HG03095 (cell line): ENCODE data around the gene NCOA4.
"Not testable (repeated sequence)": the region's sequence is repeated elsewhere in the genome, so short reads cannot be mapped to it uniquely, and the experiment has no call there.

Experiments used
- ATAC-seq: cut with Tn5 transposase; IDR thresholded peaks from one replicate; pipeline ENCODE4 v1.9.1; 2021; ENCODE audit warnings: moderate library complexity; ENCODE audit not compliant: unreplicated experiment

Gene NCOA4

DNA sequence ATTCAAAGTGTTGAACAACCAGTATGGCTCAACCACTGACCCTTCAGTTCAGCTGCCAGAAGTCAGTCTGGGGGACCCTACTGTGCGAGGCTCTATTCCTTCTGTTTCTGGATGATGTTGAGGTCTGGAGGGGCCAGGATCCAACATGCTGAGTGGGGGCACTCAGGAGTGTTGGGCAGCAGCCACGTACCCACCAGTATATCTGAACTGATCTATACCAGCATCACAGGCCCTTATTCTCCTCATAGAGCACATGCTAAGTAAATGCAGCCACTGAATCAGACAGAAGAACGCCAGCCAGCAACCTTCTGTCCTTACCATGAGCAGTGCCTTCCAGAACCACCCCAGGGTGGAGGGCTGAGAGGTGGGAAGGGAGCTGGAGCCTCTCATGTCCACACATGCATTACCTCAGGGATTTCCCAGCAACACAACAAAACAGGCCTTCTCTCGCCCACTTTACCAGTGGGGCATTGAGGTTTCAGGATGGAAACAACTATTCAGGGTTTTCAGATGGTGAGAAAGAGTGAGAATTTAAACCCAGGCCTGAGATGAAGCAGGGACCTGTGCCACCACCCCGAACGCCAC, 22.5 kb upstream of the NCOA4 start:
- ATAC-seq: no peak

DNA sequence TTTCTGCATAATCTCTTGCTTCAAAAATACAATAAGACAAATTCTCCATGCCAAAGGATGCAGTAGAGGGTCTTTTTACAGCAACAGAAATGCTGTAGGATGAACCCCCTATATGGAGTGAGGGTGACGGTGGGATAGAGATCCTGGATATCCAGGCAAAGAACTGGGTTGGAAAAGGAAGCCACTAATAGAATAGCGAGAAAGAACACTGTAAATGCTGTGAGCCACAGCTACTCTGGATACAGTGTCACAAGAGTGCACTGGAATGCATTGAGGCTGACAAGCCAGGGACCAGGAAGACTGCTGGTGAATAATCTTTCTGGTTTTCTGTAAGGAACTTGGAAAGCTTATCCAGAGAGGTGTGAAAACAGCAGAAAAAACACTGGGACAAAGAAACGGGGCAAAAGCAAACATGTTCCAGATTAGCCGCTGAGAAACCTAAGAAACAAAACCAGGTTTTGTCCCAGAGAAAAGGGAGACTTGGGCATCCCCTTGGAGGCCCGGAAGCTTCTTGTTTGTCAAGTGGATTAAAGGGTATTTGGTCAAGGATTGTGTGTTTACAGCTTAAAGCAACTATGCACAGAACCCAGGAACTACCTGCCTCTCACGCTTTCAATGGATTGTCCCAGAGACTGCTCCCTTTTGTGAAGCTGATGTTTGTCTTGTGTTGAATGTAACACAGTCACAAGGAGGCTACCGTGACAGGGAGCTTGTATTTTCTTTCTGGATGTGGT, 21.8 kb upstream of the NCOA4 start:
- no peak for ATAC-seq

DNA sequence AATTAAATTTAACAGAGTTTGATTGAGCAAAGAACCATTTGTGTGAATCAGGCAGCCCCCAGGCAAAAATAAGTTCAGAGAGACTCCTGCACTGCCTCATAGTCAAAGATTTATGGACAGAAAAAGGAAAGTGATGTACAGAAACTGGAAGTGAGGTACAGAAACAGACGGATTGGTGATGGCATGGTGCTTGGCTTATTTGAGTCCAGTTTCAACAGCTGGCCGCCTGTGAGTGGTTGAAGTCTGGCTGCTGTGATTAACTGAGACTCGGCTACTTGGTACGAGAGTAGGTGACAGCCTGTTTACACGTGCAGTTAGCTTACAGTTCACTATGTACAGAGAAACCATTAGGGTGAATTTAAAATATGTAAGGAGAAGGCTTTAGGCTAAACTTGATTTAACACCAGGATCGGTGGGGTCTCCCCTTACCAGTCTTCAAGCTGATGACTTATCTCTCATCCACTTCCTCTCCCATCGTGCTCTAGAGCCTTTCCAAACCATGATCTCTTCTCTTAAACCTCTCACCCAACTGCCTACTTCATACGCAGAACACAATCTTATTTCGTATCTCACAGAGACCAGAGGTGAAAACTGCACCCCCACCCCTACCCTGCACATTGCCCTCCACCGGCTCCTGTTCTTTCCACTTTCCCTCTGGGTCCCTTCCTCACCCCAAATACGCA, 20.7 kb upstream of the NCOA4 start:
- no peak for ATAC-seq

DNA sequence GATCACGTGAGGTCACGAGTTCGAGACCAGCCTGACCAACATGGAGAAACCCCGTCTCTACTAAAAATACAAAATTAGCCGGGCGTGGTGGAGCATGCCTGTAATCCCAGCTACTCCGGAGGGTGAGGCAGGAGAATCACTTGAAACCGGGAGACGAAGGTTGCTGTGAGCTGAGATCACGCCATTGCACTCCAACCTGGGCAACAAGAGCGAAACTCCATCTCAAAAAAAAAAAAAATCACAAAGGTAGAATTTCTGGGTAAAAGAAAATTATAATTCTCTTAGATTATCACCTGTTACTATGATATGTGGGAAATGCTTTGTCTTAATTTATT, 19.0 kb upstream of the NCOA4 start:
- ATAC-seq: not testable (repeated sequence)

DNA sequence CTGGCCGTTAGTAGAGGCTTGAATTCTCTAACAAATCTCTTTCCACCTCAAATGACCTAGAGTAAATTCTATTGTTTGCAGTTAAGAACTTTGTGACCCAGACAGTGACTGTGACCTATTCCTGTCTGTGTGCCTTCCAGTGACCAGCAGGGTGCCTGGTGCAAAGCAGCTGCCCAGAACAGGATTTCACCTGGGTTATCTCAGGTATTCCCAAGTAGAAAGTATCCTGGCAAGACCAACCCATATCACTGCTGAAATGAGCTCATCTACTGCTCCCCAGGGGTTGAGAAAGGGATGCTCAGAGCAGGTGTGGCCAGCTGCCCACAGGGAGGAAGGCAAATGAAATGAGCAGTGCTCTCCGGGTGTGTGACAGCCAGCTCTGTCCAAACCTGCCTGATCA, 17.7 kb upstream of the NCOA4 start:
- no peak for ATAC-seq

DNA sequence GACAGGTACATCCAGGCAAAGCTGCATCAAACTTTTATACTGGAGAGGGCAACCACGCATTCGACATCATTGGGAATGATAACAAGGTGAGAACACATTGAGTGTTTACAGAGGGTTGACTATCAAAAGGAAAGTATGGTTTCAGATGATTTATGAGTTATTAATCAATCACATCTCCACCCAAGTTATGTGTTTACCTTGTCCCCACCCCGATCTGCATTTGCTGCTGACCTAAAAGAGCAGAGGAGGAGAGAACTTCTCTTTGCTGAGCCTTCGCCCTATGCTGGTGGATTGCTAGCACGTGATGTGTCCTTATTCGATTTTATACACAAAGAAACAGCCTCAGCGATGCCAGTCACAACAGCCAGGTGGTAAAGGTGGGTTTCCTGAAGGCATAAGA, 15.8 kb upstream of the NCOA4 start, which contains the start of gene MSMB:
Gene MSMB (minus strand): TSS at position 9 of the 400 bp plus-strand sequence. CDS start 32 bp downstream, outside the sequence.
- ATAC-seq: no peak

DNA sequence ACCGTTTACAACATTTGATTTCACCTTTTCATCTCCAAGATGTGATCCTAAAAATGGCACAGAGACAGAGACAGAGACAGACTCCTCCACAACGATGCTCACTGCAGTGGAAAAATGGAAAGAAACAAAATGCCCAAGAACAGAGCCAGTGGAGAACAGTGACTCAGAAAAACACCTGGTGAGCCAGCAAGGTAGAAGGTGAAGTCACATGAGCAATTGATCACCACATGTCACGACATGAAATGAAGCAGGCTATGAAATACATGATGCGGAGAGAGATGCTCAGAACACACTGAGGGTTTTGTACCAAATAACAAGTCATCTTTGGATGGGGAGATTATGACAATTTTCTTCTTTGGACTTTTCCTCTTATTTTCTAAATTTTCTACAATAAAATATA, 12.1 kb upstream of the NCOA4 start:
- ATAC-seq: no peak

DNA sequence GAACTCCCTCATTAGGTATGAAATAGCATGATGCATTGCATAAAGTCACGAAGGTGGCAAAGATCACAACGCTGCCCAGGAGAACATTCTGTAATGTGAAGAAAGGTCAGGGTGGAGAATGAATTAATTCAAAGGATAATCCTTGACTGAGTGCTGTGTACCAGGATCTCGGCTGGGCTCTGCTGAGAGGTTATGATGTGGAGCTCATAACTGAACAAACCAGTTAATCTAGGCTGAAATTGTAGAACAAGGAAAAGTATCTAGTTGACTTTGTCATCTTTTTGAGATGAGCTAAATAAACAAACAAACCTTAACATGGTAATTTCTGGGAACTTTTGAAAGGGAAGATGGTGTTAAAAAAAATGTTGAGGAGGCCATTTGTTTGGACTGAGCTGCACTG, 9.6 kb upstream of the NCOA4 start:
- ATAC-seq: no peak

DNA sequence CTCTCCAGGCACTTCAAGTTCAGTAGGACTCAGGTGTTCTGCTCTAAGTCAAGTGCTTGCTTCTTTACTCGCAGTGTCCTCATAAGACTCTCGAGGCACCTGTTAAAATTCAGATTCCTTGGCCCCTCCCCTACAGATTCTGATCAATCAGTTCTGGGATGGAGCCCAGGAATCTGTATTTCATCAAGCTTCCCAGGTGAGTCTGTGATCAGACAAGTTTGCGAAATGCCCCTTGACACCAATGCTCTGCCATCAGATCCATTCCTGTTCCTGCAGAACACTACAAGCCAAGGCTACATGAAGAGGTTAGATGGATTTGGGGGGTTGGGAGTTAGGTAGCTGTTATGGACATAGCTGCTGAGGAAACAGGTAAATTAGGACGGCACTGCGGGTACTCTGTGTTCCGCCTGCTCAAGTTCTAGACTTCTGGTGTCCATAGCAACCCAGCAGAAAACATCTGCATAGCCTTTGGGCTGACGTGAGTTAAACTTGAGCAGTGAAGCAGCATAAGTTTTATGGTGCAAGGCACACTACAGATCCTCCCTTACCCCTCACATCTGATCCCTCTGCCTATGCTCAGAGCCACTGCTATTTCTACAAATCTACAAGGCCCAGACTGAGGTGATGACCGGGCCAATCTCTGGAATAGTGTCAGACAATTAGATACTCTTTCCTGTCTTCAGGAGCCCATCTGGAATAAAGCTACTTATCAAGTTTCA, 6.8 kb upstream of the NCOA4 start:
- no peak for ATAC-seq

DNA sequence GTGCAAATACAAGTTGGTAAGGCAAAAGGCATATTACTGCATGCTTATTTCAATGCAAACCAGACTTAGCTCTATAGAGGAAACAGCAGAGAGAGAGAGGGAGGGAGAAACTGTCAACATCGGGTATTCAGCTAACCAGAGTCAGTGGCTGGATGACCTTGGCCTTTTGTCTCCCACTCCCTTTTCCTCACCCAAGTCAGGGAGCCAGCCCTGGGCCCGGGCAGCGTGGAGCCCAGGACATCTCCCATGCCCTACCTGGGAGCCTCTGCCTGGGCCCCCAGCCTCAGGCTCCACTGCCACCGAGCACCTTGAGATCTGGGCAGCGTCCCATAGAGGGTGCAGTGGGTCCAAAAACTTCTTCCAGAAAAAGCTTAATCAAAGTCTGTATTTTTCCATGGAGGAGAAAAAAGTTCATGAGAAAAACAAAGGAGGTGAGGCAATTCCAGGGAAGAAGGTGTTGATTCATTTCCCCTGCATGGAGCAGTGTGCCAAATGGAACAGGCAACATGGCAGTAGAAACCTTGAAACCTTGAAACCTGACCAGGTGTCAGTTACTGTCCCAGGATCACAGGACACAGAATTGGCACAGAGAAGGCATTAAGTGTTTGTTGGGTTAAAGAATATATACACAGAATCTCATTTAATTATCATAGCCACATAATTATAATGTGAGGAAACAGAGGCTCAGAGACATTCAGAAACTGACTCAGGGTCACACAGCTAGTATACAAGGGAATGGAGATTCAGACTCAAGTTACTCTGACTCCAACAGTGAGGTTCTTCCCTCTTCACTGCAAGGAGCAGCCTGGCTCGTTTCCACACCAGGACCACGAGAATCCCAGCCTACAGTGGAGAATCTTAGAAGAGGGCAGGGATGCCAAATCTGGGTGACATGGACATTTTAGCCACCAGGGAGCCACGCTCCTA, 5.8 kb upstream of the NCOA4 start:
- no peak for ATAC-seq

DNA sequence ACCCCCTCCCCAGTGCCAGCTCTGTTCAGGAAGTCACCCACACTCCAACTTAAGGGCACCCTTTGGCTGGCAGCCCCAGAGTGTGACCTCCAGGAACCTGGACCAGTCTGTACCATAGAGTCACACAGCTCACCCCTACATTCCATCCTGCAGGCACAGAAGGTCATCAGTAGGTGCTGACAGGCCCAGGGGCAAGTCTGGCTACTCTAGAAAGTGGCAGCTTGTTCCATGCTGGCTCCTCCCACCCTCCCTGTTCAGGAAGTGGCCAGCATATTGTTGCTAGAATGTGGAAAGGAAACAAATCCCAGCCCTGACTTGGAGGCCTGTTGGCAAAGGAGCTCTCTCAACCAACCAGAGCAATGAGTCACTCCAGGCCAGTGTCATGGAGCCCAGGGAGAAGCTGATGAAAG, 3.2 kb upstream of the NCOA4 start:
- no peak for ATAC-seq

DNA sequence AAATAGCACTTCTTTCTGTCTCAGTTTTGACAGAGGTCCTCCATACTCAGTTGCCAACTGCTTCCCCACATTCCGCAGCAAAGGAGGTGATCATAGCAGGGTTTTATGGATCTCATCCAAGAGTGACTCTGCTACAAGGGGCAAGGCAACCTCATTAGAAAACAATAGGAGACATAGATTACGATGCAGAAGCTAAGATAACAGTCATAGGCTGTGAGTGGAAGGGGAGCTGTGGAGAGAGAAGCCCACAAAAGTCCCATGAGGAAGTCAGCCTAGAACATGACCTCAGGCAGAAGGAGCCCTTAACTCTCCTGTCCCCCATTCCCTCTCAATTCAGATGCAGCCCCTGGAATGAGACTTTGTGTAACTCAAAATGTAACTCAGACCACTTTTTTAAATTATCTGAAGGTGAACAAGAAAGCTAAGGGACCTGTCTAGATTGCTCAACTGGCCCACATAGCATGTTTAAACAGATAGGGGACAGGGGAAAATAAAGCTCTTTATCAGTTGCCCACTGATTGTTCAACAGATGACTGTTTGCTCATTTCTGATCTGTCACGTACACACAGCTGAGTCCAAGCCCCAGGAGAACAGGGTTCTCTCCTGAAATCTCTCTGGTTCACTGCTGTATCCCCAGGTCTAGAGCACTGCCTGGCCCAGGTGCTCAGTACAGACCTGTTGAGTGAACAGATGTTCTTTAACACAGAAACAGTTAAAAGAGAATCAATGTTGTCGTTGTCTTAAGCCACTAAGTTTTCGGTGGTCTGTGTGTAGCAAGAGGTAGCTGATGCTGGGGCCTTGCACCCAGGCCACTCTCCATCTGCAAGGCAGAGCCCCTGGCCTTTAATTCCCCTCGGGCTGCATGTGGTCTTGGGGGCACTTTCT, 1.5 kb upstream of the NCOA4 start:
- no peak for ATAC-seq

DNA sequence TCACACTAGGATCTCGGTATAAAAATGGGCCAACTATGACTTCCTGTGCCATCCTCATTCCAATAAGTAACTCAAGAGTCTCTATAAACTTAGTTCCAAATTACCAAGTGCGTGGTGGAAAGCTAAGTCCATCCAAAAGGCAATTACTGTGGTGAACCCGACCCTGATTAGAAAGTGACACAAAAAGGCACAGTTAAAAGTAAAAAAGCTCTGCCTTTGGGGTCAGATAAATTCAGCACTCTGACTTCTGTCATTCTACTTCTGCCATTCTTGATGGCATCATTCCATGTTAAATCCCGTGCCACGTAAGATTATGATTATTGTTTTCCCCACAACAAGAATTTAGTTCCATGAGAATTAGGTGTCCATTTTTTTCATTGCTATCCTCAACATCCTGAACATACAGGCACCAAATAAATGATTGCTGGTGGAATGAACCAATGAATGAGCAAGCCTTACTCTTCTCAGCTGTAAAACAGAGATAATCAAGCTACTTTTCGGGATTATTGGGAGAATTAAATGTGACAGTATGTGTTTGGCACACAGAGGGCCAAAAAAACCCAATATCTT, 877 bp downstream of the NCOA4 start:
- no peak for ATAC-seq

DNA sequence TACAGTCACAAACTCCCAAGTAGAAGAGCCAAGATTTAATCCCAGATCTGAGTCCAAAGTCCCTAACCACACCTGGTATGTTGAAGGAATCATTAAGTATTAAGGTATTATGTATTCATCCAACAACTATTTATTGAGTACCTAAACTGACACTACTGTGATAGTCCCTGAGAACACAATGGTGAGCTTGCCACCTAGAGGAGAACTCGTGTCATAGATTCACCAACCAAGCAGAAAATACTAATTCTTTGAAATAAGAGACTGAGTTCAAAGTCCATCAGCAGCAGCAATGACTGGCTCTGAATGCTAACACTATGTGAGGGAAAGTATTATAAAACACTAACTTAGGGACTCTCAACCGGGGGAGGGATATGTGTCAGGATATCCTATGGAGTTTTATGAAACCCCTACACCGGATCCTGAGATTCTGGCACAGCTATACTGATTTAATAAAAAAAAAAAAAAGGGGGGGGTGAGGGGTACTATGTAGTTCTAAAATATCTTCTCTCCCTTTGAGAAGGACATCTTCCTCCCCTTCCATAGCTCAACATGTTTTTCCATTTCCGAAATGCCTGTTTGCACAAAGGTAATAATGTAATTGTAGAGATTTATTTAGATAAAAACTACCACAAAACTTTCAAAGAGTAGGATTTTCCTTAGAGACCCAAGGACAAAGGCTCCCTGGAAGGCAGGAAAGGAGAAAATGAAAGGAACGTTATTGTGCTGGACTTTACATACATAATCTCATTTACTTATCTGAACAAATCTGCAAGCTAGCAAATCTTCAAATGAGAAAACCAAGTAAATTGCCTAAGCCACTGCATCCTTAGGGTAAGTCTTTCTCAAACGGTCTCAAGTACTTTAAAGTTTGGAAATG, 1.6 kb downstream of the NCOA4 start:
- no peak for ATAC-seq

DNA sequence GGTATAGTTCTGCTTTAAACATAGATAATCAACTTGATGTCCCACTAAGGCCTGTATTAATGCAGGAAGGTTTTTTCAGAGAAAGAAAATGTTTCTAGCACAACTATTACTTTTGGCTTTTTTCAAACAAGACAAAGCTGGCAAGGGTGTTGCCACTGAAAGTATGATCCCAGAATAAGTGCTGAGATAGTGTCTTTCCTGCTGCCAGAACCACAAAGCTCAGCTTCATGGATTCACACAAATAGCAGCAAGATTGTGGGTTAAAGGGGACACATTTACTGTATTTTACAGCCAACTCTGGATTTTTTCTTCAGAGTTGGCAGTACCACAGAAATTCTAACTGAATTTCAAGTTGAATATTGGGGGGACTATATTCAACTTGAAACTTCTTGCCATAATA, 4.3 kb downstream of the NCOA4 start:
- ATAC-seq: no peak

DNA sequence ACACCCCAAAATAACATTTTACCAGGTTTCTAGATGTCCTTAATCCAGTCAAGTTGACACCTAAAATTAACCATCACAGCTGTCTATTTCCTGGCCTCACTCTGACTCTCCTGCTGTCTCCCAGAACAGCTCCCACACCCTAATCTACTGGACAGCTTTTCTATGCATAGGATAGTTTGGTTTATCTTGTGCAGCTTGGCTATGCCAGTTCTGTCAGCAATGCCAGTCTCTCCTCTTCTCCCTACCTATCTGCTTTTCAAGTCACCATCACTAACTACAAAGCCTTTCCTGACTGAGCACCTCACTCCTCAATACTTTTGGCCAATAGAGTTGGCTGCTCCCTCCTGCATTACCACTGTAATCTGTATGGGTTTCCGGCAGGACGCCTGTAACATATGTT, 5.0 kb downstream of the NCOA4 start:
- no peak for ATAC-seq

DNA sequence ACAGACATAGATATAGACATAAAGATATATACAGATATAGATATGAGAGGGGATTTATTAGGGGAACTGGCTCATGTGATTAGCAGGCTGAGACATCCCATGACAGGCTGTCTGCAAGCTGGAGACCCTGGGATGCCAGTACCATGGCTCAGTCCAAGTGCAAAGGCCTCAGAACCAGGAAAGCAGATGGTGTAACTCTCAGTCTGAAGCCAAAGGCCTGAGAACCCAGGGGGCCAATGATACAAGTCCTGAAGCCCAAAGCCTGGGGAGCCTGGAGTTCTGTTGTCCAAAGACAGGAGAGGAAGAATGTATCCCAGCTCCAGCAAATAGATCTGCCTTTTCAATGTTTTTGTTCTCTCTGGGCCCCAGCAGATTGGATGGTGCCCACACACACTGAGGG, 5.5 kb downstream of the NCOA4 start:
- ATAC-seq: no peak

DNA sequence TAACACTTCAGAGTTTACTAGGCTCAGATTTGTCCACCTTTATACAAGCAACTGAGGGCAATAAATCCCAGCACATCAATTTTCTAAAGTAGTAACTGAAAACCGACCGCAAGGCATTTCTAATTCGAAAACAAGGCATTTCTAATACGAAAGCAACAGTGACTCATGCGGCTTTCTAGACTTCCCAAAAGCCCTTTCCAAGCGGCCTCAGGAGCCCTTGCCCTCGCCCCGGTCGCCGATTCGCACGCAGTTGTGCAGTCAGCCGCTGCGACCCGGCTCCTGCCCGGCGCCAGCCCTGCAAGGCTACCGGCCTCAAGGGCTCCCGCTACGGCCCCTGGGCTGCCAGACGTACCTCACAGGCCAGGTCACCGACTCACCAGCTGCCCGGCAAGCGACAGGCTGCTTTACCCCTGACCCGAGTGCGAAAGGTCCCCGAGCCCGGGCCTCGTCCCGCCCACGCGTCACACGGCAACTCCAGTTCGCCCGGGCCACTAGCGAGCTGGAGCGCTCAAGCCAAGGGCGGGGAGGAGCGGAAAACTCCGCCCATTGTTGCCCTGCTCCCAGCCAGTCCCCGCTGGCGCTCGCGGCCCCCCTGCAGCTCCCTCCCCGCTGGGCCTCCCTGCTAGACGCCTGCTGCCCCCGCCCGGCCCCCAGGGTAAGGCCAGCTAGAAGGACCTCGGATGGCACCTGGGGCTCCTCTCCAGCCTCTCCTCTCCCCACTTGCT, 7.3 kb downstream of the NCOA4 start:
- peak; percentile 93 for ATAC-seq
